H1 (cell line): ENCODE measurements around the gene NCEH1. TPM values are rescaled to one million over a fixed set of nuclear protein-coding genes. Genes with fewer than 3 reads are reported as not detected.

ENCODE experiments used
- ASH2L ChIP-seq: fragments of 200-600, 300-600 bp; sonication (generic); IDR thresholded peaks from one replicate; pipeline ENCODE4 v1.7.1; 2017; ENCODE audit warnings: low read length
- BACH1 ChIP-seq: IDR thresholded peaks from 2 replicates; pipeline ENCODE4 v1.6.1; 2012; ENCODE audit warnings: low read length, improper control_type of control experiment
- CTBP2 ChIP-seq: IDR thresholded peaks from 2 replicates; pipeline ENCODE4 v1.7.0; 2011; ENCODE audit warnings: borderline replicate concordance, mild to moderate bottlenecking, moderate library complexity, mixed read lengths, low read length; ENCODE audit not compliant: insufficient read depth, insufficient read length
- FOSL1 ChIP-seq: IDR thresholded peaks from 2 replicates; pipeline ENCODE4 v1.6.1; 2011; ENCODE audit warnings: mild to moderate bottlenecking, low read depth, low read length, moderate library complexity; ENCODE audit not compliant: insufficient read depth
- NANOG ChIP-seq: IDR thresholded peaks from 2 replicates; pipeline ENCODE4 v1.6.1; 2011; ENCODE audit warnings: low read length, low read depth, mild to moderate bottlenecking, inconsistent platforms; ENCODE audit not compliant: insufficient read depth, poor library complexity, severe bottlenecking
- POU5F1 ChIP-seq: IDR thresholded peaks from 2 replicates; pipeline ENCODE4 v1.6.1; 2011; ENCODE audit warnings: low read depth, mild to moderate bottlenecking, low read length, moderate library complexity
- RNF2 ChIP-seq: fragments of 200-900, 300-1000 bp; sonication (generic); IDR thresholded peaks from 2 replicates; pipeline ENCODE4 v1.7.1; 2016; ENCODE audit warnings: borderline replicate concordance, low read depth, mild to moderate bottlenecking, antibody characterized with exemption, low read length; ENCODE audit not compliant: poor library complexity, severe bottlenecking; ENCODE audit errors: missing control alignments
- TEAD4 ChIP-seq: IDR thresholded peaks from 2 replicates; pipeline ENCODE4 v1.6.1; 2012; ENCODE audit warnings: low read depth, low read length, inconsistent platforms, mixed read lengths
- polyA plus RNA-seq, 7 experiments: library from polyadenylated mRNA; depleted of rRNA in 3 of 7; stranded (reverse) in 5 of 7; unstranded in 2 of 7; fragments of >200 nt in 5 of 7; fragments of 200-250 nt in 2 of 7; gene quantifications; 1 replicate in 5 of 7; 2 replicates in 1 of 7; 4 replicates in 1 of 7; pipeline versions ENCODE4 v1.2.1 to v1.2.3, GENCODE V29; 2011 to 2013; ENCODE audit warnings: missing spikeins in 2 of 7, mixed read lengths in 2 of 7
- total RNA-seq: library from RNA; stranded (reverse); fragmentation: NEBNext Ultra II Directional; extraction: Animal tissue kit (Norgen Biotek cat#: 25700); gene quantifications from 2 replicates; pipeline ENCODE4 v1.2.1, GENCODE V29; 2021

NCEH1 gene
- total and polyA plus RNA-seq, 2 of the 8 experiments (the other 6 are each of a cell fraction or from before 2014, with no cell fraction given), result 2.2 to 6.4 TPM

DNA sequence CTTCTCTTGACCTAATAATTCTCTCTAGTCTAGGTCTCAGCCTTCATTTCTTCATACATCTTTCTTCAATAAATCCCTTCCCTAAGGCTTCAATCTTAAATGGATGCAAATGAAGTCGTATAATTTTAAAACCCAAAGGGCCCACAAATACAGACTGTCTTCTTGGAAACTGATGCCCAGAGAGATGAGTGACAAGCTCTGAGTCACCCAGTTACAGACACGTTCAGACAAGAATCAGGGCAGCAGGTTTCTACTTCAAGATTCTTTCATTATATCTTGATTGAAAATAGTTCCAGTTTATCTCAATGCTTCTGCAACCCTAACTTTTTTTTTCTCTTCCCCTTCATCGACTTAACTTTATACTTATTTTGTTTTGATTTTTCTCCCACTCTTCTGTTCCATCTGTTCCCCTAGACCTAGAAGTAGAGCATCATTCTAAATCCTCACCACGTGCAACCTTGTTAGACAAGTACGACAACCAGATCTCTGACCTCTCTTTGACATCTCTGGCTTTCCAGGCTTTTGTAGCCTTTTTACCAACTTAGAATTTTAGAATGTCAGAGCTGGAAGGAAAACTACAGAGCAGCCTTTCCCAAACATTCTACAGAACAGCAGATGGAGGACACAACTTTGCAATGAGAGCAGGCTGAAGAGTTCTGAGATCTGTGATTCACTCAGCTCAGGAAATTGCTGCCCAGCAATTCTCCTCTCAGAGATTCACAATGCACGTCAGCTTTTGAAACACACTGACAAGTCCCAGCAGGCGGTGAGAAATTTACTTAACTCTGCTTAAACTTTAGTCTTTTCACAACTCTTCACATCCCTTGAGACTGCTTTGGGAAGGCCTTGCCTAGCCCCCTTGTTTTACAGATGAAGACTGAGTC is 25.3 kb downstream of the NCEH1 start (continued):
- TF ChIP-seq TEAD4, result no peak
- TF ChIP-seq ASH2L, result no peak
- no peak for TF ChIP-seq POU5F1
- TF ChIP-seq RNF2, result no peak
- TF ChIP-seq NANOG, result no peak
- TF ChIP-seq BACH1, result no peak
- TF ChIP-seq CTBP2, result no peak
- no peak for TF ChIP-seq FOSL1
